Measurements from ENCODE around the gene WASF2. TPM values are rescaled to one million over a fixed set of nuclear protein-coding genes. Genes with fewer than 3 reads are reported as not detected.

Gene WASF2
- total and polyA plus RNA-seq, 2 of the 13 experiments (the other 11 are each of a cell fraction or from before 2014, with no cell fraction given) = 10.4 to 27.7 TPM

- Histone ChIP-seq H3K4me1 (ENCODE audit: insufficient read depth, low read length) (peaks cover 54% of the 10 kb centered on the region), H2AFZ (ENCODE audit: low read length) (no peak overlapping the region), H3K4me3 (replicated peaks in 1 of 3; ENCODE audit: insufficient read depth in 1 of 3, low read depth in 2 of 3, low read length in 3 of 3) (peak overlapping the region; percentile 62 to 77 (median 71)), H3K4me2 (ENCODE audit: low read depth, low read length) (peak overlapping the region; percentile 100), H4K20me1 (ENCODE audit: insufficient read depth, low read length) (no peaks in the 10 kb centered on the region), H3K36me3 (replicated peaks in 1 of 2; ENCODE audit: control insufficient read depth in 1 of 2, insufficient read depth in 2 of 2, low read length in 2 of 2) (no peaks in the 10 kb centered on the region), H3K9ac (ENCODE audit: insufficient read depth, low read depth, low read length) (peak overlapping the region; percentile 94), H3K27ac (ENCODE audit: extremely low read length, insufficient read depth, low read length) (peak overlapping the region; percentile 99), H3K27me3 (ENCODE audit: control insufficient read depth in 1 of 2, insufficient read depth in 2 of 2, low read length in 2 of 2) (no peaks in the 10 kb centered on the region), H3K9me3 (ENCODE audit: low read length) (no peaks in the 10 kb centered on the region), H3K79me2 (ENCODE audit: insufficient read depth, low read length) (no peaks in the 10 kb centered on the region)
- ChIA-PET CTCF (ENCODE audit: low intra/inter-chr PET ratio, low total read pairs) (no interaction called here), POLR2A (interaction anchor here (1.0 to 2.9 kb wide), 9 partner anchors 9 to 167 kb away, joined by 3 to 25 read pairs (median 4); partner anchors contain the start of genes IFI6 and WASF2)
- peak; percentile 92 for DNase-seq (ENCODE audit: low spot score)
- 0% methylated on average over 6 of the region's 13 CpGs for WGBS (ENCODE audit: low lambda C conversion rate)
- no TSS peak for BruUV-seq (replicated peaks)
- ATAC-seq = peak; percentile 87
- peak; percentile 85 for FAIRE-seq
- intact Hi-C loops (cut with micrococcal nuclease; ENCODE audit: unreplicated experiment) = loop anchor here (5.0 kb wide), 1 partner anchor 102 kb away; no protein-coding TSS in a partner anchor
- in situ Hi-C loops (cut with HindIII; ENCODE audit: extremely low pct_ligation_motif_present, low pct_unique_long_range_greater_than_20kb) = no loop called here
- TF ChIP-seq SPEN (CRISPR knock-in tag; IDR thresholded peaks at IDR 0.05; ENCODE audit: low read depth) (peak; percentile 77), SMYD3 (CRISPR knock-in tag; IDR thresholded peaks at IDR 0.05) (0 out of 2 replicates have a peak, but pooled peaks have one; percentile 28), ZNF691 (CRISPR knock-in tag; IDR thresholded peaks at IDR 0.05; ENCODE audit: borderline replicate concordance, low read depth) (peak; percentile 54; the same call in 1 of the 2 replicates), ZBTB39 (CRISPR knock-in tag; IDR thresholded peaks at IDR 0.05) (0 out of 2 replicates have a peak, but pooled peaks have one; percentile 17), MAX (IDR thresholded peaks at IDR 0.05) (peak; percentile 58), ZNF292 (CRISPR knock-in tag; IDR thresholded peaks at IDR 0.05; ENCODE audit: borderline replicate concordance, low read depth) (peak; percentile 99), ZMYM3 (CRISPR knock-in tag; IDR thresholded peaks at IDR 0.05) (peak; percentile 99), THAP7 (CRISPR knock-in tag; IDR thresholded peaks at IDR 0.05) (no peak), ZNF124 (CRISPR knock-in tag; IDR thresholded peaks at IDR 0.05) (peak; percentile 71; the same call in 1 of the 2 replicates), ZNF317 (CRISPR knock-in tag; IDR thresholded peaks at IDR 0.05) (peak; percentile 53; the same call in 1 of the 2 replicates), SP5 (CRISPR knock-in tag; IDR thresholded peaks at IDR 0.05; ENCODE audit: borderline replicate concordance, low read depth) (peak; percentile 81), TOPORS (CRISPR knock-in tag; IDR thresholded peaks at IDR 0.05) (no peak), IRF2 (CRISPR knock-in tag; IDR thresholded peaks at IDR 0.05) (peak; percentile 47; the same call in 1 of the 2 replicates), SP1 (IDR thresholded peaks at IDR 0.05) (no peak), SP1 (CRISPR knock-in tag; IDR thresholded peaks at IDR 0.05) (no peak), SOX13 (IDR thresholded peaks at IDR 0.05) (0 out of 2 replicates have a peak, but pooled peaks have one; percentile 64), SOX13 (CRISPR knock-in tag; conservative IDR thresholded peaks at IDR 0.05 in 1 of 2, IDR thresholded peaks at IDR 0.05 in 1 of 2) (peak in 1 of 2 experiments; percentile 78; a peak in 2 of 4 replicates), SP4 (CRISPR knock-in tag; IDR thresholded peaks at IDR 0.05) (peak; percentile 21), CREB3 (CRISPR knock-in tag; IDR thresholded peaks at IDR 0.05) (no peak), TSC22D2 (CRISPR knock-in tag; IDR thresholded peaks at IDR 0.05; ENCODE audit: borderline replicate concordance) (no peak)
These were observed 14.8 kb upstream of the WASF2 start for GRCh38 chr1:27504588-27505419.
